ENCODE results near the gene ERF. TPM values are rescaled to one million over a fixed set of nuclear protein-coding genes. Genes with fewer than 3 reads are reported as not detected.

The ERF gene
- polyA plus RNA-seq, 1 donor from 2014 or later: 3.8 TPM

- Histone ChIP-seq H4K20me1 (ENCODE audit: insufficient read depth) (peaks cover 3% of the 10 kb centered on the region), H3K27ac (ENCODE audit: low read length) (no peak overlapping the region), H3F3A (ENCODE audit: insufficient read depth, low read length, poor library complexity, severe bottlenecking) (no peaks in the 10 kb centered on the region), H3K79me2 (replicated peaks; ENCODE audit: insufficient read depth, low read length) (no peaks in the 10 kb centered on the region), H3K36me3 (ENCODE audit: insufficient read depth, low read length) (peaks cover 7% of the 10 kb centered on the region), H3K4me2 (ENCODE audit: low read length) (no peak overlapping the region), H3K4me3 (ENCODE audit: low read length) (no peak overlapping the region), H3K9me3 (ENCODE audit: low read length) (no peaks in the 10 kb centered on the region), H2AFZ (ENCODE audit: low read depth, low read length) (no peak overlapping the region), H3K9ac (ENCODE audit: low read length) (no peak overlapping the region), H3K27me3 (ENCODE audit: insufficient read depth, low read depth, low read length) (no peaks in the 10 kb centered on the region), H3K9me2 (ENCODE audit: insufficient read depth, low read length) (no peaks in the 10 kb centered on the region)
- TF ChIP-seq REST (IDR thresholded peaks at IDR 0.05; ENCODE audit: borderline replicate concordance) (no peak), RAD21 (conservative IDR thresholded peaks at IDR 0.05) (no peak)
Observed at GRCh38 chr19:42200116-42200715, 54.7 kb downstream of the ERF start.

DNA sequence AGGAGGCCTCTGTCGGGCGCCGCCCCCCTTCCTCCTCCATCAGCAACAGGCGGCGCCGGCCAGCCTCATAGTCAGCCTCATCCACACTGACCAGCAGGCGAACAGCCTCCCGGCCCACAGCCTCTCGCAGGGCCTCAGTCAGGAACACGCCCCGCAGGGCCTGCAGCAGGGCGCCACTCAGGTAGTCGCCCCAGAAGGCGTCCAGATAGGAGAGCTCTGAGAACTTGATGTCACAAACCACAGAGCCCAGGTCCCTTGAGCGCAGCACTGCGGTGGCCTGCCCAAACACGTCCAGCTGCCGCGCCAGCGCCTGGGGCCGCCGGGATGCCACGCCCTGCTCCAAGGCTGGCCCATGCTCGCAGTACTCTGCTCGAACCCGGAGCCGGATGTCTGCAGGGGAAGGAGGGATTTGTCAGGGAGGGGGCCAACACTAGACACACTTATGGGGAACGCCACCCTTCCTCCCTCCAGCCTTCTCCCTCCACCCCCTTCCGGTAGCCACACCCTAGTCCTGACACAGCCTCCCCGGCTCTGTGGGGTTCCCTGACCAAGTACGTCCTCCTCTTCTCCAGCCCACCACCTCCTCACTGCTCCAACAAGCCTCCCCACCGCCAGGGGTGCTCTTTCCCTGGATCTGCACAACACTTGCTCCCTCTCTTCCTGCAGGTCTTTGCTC is 55.4 kb downstream of the ERF start:
- Histone ChIP-seq H3K4me2 (ENCODE audit: low read length) (no peak overlapping the region), H3F3A (ENCODE audit: insufficient read depth, low read length, poor library complexity, severe bottlenecking) (no peaks in the 10 kb centered on the region), H3K9ac (ENCODE audit: low read length) (no peak overlapping the region), H3K4me3 (ENCODE audit: low read length) (no peak overlapping the region), H3K9me2 (ENCODE audit: insufficient read depth, low read length) (no peaks in the 10 kb centered on the region), H3K9me3 (ENCODE audit: low read length) (no peaks in the 10 kb centered on the region), H3K36me3 (ENCODE audit: insufficient read depth, low read length) (peaks cover 7% of the 10 kb centered on the region), H4K20me1 (ENCODE audit: insufficient read depth) (peaks cover 3% of the 10 kb centered on the region), H3K79me2 (replicated peaks; ENCODE audit: insufficient read depth, low read length) (no peaks in the 10 kb centered on the region), H3K27me3 (ENCODE audit: insufficient read depth, low read depth, low read length) (no peaks in the 10 kb centered on the region), H2AFZ (ENCODE audit: low read depth, low read length) (no peak overlapping the region), H3K27ac (ENCODE audit: low read length) (no peak overlapping the region)
- TF ChIP-seq EP300 (conservative IDR thresholded peaks at IDR 0.05; ENCODE audit: poor library complexity, severe bottlenecking) (no peak), EZH2 (IDR thresholded peaks at IDR 0.05; ENCODE audit: borderline replicate concordance, insufficient read depth, low read length, poor library complexity, severe bottlenecking) (no peak), MXI1 (conservative IDR thresholded peaks at IDR 0.05; ENCODE audit: poor library complexity, severe bottlenecking) (no peak), POLR2AphosphoS5 (IDR thresholded peaks at IDR 0.05) (no peak), TAF1 (IDR thresholded peaks at IDR 0.05; ENCODE audit: low read depth) (no peak), RAD21 (conservative IDR thresholded peaks at IDR 0.05) (no peak), REST (IDR thresholded peaks at IDR 0.05; ENCODE audit: borderline replicate concordance) (no peak), SMC3 (conservative IDR thresholded peaks at IDR 0.05; ENCODE audit: poor library complexity) (no peak)
- TF ChIP-seq, protein P1, sequence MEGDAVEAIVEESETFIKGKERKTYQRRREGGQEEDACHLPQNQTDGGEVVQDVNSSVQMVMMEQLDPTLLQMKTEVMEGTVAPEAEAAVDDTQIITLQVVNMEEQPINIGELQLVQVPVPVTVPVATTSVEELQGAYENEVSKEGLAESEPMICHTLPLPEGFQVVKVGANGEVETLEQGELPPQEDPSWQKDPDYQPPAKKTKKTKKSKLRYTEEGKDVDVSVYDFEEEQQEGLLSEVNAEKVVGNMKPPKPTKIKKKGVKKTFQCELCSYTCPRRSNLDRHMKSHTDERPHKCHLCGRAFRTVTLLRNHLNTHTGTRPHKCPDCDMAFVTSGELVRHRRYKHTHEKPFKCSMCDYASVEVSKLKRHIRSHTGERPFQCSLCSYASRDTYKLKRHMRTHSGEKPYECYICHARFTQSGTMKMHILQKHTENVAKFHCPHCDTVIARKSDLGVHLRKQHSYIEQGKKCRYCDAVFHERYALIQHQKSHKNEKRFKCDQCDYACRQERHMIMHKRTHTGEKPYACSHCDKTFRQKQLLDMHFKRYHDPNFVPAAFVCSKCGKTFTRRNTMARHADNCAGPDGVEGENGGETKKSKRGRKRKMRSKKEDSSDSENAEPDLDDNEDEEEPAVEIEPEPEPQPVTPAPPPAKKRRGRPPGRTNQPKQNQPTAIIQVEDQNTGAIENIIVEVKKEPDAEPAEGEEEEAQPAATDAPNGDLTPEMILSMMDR (IDR thresholded peaks at IDR 0.05; ENCODE audit: poor library complexity, severe bottlenecking): no peak
